SK-N-SH (cell line): ENCODE results near the gene TCP10L.

Experiments used
- EP300 ChIP-seq, 2 experiments: IDR thresholded peaks; 2 replicates each; pipeline versions ENCODE4 v1.4.0 to v1.6.1; 2012; ENCODE audit warnings: borderline replicate concordance in 1 of 2, low read depth in 1 of 2, low read length in 1 of 2
- FOXM1 ChIP-seq: IDR thresholded peaks from 2 replicates; pipeline ENCODE4 v1.4.0; 2012; ENCODE audit warnings: low read depth, mild to moderate bottlenecking
- MAX ChIP-seq: IDR thresholded peaks from 2 replicates; pipeline ENCODE4 v1.4.0; 2012; ENCODE audit warnings: low read depth
- NRF1 ChIP-seq: IDR thresholded peaks from 2 replicates; pipeline ENCODE4 v1.6.1; 2012; ENCODE audit warnings: low read depth, mild to moderate bottlenecking, low read length
- PBX3 ChIP-seq: IDR thresholded peaks from 2 replicates; pipeline ENCODE4; 2012
- RAD21 ChIP-seq: IDR thresholded peaks from 2 replicates; pipeline ENCODE4 v1.6.1; 2012; ENCODE audit warnings: mild to moderate bottlenecking, low read length
- TAF1 ChIP-seq: IDR thresholded peaks from 2 replicates; pipeline ENCODE4 v1.6.1; 2012; ENCODE audit warnings: low read depth, mild to moderate bottlenecking, low read length, moderate library complexity, borderline replicate concordance
- YY1 ChIP-seq: IDR thresholded peaks from 2 replicates; pipeline ENCODE4 v1.4.0; 2012; ENCODE audit warnings: low read depth, mild to moderate bottlenecking
- TF ChIP-seq, protein P1 (sequence below): fragments of 200-600 bp; sonication (generic); IDR thresholded peaks from 2 replicates; pipeline ENCODE4 v1.6.1; 2017; ENCODE audit warnings: antibody characterized with exemption, mild to moderate bottlenecking, moderate library complexity
- TF ChIP-seq, protein P2 (sequence below): IDR thresholded peaks from 2 replicates; pipeline ENCODE4 v1.4.0; 2012; ENCODE audit warnings: low read depth, borderline replicate concordance

DNA sequence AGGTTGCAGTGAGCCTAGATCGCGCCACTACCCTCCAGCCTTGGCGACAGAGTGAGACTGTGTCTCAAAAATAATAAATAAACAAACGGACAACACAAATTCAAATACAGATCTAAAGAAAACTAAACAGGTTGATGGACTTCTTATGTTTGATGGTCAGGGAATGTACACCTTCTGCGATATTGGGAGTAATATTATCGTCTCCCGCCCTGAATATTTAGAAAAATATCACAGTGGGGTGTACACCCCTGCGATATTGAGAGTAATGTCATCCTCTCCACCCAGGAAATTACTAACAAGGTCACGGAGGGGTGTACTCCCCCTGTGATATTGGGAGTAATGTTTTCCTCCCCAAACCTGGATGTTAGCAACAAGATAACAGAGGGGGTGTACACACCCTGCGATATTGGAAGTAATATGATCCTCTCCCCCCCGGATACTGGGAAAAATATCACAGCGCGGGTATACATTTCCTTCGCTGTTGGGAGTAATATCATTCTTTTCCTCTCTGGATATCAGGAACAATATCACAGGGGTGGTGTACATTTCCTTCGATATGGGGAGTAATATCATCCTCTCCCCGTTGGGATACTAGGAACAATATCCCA, 28.2 kb upstream of the TCP10L start:
- TF ChIP-seq, protein P1, sequence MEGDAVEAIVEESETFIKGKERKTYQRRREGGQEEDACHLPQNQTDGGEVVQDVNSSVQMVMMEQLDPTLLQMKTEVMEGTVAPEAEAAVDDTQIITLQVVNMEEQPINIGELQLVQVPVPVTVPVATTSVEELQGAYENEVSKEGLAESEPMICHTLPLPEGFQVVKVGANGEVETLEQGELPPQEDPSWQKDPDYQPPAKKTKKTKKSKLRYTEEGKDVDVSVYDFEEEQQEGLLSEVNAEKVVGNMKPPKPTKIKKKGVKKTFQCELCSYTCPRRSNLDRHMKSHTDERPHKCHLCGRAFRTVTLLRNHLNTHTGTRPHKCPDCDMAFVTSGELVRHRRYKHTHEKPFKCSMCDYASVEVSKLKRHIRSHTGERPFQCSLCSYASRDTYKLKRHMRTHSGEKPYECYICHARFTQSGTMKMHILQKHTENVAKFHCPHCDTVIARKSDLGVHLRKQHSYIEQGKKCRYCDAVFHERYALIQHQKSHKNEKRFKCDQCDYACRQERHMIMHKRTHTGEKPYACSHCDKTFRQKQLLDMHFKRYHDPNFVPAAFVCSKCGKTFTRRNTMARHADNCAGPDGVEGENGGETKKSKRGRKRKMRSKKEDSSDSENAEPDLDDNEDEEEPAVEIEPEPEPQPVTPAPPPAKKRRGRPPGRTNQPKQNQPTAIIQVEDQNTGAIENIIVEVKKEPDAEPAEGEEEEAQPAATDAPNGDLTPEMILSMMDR = no peak
- TF ChIP-seq MAX (no peak), FOXM1 (no peak), RAD21 (no peak), EP300 (IDR thresholded peaks at IDR 0.05; ENCODE audit: borderline replicate concordance in 1 of 2, low read depth in 1 of 2, low read length in 1 of 2) (no peak), NRF1 (no peak), YY1 (no peak), TAF1 (no peak), PBX3 (no peak)
- TF ChIP-seq, protein P2, sequence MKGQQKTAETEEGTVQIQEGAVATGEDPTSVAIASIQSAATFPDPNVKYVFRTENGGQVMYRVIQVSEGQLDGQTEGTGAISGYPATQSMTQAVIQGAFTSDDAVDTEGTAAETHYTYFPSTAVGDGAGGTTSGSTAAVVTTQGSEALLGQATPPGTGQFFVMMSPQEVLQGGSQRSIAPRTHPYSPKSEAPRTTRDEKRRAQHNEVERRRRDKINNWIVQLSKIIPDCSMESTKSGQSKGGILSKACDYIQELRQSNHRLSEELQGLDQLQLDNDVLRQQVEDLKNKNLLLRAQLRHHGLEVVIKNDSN = no peak
